Kidney epithelial cell (primary cell): ENCODE data around the gene BTN2A1. TPM values are rescaled to one million over a fixed set of nuclear protein-coding genes. Genes with fewer than 3 reads are reported as not detected.

ENCODE experiments used
- DNase-seq: peaks from one replicate; pipeline ENCODE4 v3.0.0-alpha.2; 2010; ENCODE audit warnings: low read depth
- H3K27me3 ChIP-seq: 2 replicates; pipeline ENCODE4 v1.6.0; 2011; ENCODE audit warnings: low read length; ENCODE audit not compliant: control insufficient read depth, insufficient read depth
- H3K36me3 ChIP-seq: 2 replicates; pipeline ENCODE4 v1.5.1; 2011; ENCODE audit warnings: low read length; ENCODE audit not compliant: control insufficient read depth, insufficient read depth
- H3K4me3 ChIP-seq: 2 replicates; pipeline ENCODE4 v1.5.1; 2011; ENCODE audit warnings: low read depth, mild to moderate bottlenecking, control low read depth, low read length
- total RNA-seq: library from RNA; depleted of rRNA; stranded (reverse); fragments of >200 nt; gene quantifications from 2 replicates; pipeline ENCODE4 v1.2.3, GENCODE V29; 2015
- TF ChIP-seq, protein P1 (sequence below): IDR thresholded peaks from 2 replicates; pipeline ENCODE4 v1.5.1; 2011; ENCODE audit warnings: mild to moderate bottlenecking, moderate library complexity, low read length, control low read depth, inconsistent platforms; ENCODE audit not compliant: insufficient read depth, poor library complexity, severe bottlenecking

The BTN2A1 gene
- total RNA-seq, 1 donor from 2014 or later: 17.5 TPM

DNA sequence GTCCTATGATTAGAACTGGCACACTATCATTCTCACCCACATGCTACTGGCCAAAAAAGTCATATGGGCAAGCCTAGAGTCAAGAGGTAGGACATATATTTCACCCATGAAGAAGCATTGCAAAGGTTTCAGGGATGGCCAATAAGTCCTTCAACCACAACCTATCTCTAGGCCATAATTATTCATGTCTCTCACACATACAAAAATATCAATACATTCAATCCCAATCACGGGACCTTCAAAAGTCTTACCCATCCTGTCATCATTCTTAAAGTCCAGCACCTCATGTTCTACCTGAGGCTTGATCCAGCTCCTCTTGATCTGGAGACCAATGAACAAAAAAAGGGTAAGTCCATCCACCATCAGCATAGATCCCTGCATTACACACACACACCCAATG, 29.7 kb downstream of the BTN2A1 start:
- Histone ChIP-seq H3K27me3 (no peaks in the 10 kb centered on the region), H3K36me3 (no peaks in the 10 kb centered on the region), H3K4me3 (no peak overlapping the region)
- DNase-seq: no peak
- TF ChIP-seq, protein P1, sequence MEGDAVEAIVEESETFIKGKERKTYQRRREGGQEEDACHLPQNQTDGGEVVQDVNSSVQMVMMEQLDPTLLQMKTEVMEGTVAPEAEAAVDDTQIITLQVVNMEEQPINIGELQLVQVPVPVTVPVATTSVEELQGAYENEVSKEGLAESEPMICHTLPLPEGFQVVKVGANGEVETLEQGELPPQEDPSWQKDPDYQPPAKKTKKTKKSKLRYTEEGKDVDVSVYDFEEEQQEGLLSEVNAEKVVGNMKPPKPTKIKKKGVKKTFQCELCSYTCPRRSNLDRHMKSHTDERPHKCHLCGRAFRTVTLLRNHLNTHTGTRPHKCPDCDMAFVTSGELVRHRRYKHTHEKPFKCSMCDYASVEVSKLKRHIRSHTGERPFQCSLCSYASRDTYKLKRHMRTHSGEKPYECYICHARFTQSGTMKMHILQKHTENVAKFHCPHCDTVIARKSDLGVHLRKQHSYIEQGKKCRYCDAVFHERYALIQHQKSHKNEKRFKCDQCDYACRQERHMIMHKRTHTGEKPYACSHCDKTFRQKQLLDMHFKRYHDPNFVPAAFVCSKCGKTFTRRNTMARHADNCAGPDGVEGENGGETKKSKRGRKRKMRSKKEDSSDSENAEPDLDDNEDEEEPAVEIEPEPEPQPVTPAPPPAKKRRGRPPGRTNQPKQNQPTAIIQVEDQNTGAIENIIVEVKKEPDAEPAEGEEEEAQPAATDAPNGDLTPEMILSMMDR: no peak

DNA sequence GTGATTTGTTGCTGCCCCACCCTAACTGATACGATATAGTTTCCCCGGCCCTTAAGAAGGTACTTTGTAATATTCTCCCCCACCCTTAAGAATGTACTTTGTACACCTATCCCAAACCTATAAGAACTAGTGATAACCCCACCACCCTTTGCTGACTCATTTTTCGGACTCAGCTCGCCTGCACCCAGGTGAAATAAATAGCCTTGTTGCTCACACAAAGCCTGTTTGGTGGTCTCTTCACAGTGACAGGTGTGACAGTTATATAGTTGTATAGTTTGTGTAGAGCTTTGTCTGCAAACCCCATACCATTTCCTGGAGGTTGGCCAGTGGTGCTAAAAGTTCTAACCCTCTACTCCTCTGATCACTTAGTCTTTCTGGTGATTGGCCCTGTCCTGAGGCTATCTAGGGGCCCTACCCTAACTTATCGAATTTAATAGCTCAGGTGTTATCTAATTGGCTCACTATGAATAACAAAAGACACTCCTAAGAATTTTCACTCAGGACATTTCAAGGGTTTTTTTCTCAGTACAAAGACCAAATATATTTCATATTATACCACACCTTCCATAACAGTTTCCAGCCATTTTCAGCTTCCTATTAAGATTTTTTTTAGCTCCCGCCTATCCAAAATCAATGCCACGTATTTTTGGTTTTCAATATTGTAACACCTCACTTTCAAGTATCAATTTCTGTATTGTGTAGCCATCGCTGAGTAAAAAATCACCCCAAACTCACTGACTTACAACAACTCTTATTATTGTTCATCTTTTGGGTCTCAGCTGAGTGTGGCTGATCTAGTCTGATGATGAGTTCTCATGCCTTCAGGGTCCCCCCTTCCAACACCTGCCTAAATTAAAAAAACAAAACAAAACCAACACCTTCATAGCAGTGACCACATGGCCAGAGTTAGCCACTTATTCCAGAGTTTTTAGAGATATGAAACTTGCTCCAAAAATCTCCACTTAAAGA, 32.5 kb downstream of the BTN2A1 start:
- H3K27me3 ChIP-seq: no peaks in the 10 kb centered on the region
- no peaks in the 10 kb centered on the region for H3K36me3 ChIP-seq
- no peak for DNase-seq
- TF ChIP-seq, protein P1: no peak
- no peak overlapping the region for H3K4me3 ChIP-seq

DNA sequence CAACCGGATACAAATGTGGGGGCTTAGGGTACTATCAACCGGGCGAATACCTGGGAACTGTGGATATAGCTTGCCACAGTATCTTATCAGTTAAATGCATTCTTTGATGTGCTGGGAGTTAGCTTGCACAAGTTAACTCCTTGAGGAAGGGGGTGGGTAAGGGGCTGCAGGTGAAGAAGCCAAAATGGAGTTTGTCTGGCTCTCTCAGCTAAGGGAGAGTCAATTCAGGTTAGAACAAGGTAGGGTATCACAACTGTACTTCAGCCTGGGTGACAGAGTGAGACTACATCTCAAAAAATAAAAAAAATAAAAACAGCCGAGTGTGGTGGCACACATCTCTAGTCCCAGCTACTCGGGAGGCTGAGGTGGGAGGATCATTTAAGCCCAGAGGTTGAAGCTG, 33.8 kb downstream of the BTN2A1 start:
- DNase-seq: no peak
- no peak overlapping the region for H3K4me3 ChIP-seq
- H3K36me3 ChIP-seq: no peaks in the 10 kb centered on the region
- no peaks in the 10 kb centered on the region for H3K27me3 ChIP-seq
- TF ChIP-seq, protein P1: no peak

DNA sequence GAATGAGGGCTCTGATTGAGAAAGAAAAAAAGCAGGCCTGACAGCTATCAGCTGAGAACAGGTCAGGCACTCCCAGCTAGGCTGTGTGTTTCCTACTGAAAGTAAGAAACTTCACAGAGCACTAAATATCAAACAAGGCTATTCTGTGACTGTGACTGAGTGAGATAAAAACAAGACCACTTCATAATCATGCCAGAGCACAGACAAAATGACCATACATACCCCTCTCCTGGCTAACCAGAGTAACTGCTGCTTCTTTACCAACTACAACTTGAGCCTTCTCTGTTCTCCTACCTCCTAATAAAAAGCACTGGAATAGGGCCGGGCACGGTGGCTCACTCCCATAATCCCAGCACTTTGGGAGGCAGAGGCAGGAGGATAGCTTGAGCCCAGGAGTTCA, 35.5 kb downstream of the BTN2A1 start:
- H3K27me3 ChIP-seq: no peaks in the 10 kb centered on the region
- H3K4me3 ChIP-seq: no peak overlapping the region
- TF ChIP-seq, protein P1: no peak
- no peaks in the 10 kb centered on the region for H3K36me3 ChIP-seq
- no peak for DNase-seq

DNA sequence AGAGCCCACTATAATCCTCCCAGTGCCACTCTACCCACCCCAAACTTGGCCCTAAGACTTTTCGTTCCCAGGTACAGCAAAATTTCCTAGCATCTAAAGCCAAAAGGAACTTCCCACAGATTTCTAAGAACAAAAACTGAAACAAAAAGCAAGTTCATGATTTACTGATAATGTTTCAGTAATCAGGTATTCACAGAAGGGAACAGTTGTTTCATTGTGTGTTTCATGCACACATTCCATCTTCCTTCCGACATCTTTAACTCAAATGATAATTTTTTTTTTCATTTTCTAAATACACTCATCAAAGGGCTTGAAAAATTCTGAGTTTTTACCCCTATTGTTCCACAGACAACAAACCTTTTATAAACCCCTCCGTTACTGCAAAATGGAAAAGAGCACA, 36.4 kb downstream of the BTN2A1 start:
- H3K27me3 ChIP-seq: no peaks in the 10 kb centered on the region
- H3K4me3 ChIP-seq: no peak overlapping the region
- no peaks in the 10 kb centered on the region for H3K36me3 ChIP-seq
- no peak for DNase-seq
- TF ChIP-seq, protein P1: no peak
